ENCODE data around the gene ALKBH6. TPM values are rescaled to one million over a fixed set of nuclear protein-coding genes. Genes with fewer than 3 reads are reported as not detected.

Gene ALKBH6
- total RNA-seq, 1 donor from 2014 or later = 16.0 TPM

DNA sequence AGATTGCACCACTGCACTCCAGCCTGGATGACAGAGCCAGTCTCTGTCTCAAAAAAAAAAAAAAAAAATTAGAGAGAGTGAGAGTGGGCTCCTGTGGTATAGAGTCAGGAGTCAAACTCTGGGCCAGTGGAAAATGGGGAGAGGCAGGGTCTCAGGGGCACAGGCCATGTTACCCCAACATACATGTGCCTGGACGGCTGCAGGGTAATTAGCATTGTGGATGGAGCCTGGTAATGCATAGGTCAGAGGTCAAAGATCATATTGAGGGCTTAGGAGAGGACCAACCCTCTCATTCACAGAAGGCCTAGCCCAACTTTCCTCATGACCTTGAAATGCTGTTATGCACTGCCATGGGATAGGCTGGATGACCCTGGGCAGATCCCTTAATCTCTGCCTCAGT, 11.5 kb upstream of the ALKBH6 start:
- TF ChIP-seq, protein P1, sequence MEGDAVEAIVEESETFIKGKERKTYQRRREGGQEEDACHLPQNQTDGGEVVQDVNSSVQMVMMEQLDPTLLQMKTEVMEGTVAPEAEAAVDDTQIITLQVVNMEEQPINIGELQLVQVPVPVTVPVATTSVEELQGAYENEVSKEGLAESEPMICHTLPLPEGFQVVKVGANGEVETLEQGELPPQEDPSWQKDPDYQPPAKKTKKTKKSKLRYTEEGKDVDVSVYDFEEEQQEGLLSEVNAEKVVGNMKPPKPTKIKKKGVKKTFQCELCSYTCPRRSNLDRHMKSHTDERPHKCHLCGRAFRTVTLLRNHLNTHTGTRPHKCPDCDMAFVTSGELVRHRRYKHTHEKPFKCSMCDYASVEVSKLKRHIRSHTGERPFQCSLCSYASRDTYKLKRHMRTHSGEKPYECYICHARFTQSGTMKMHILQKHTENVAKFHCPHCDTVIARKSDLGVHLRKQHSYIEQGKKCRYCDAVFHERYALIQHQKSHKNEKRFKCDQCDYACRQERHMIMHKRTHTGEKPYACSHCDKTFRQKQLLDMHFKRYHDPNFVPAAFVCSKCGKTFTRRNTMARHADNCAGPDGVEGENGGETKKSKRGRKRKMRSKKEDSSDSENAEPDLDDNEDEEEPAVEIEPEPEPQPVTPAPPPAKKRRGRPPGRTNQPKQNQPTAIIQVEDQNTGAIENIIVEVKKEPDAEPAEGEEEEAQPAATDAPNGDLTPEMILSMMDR (IDR thresholded peaks at IDR 0.05) = no peak
- no peak for DNase-seq (ENCODE audit: extremely low spot score, unreplicated experiment)
- peaks cover 4% of the 10 kb centered on the region for H3K4me1 Mint-ChIP-seq (ENCODE audit: unreplicated experiment)
- no peak overlapping the region for H3K4me3 Mint-ChIP-seq (ENCODE audit: unreplicated experiment)
- no peaks in the 10 kb centered on the region for H3K9me3 Mint-ChIP-seq (ENCODE audit: unreplicated experiment)
- H3K27ac Mint-ChIP-seq (ENCODE audit: unreplicated experiment) = no peak overlapping the region
- H3K36me3 Mint-ChIP-seq (ENCODE audit: unreplicated experiment) = peaks cover 35% of the 10 kb centered on the region
- no peaks in the 10 kb centered on the region for H3K27me3 Mint-ChIP-seq (ENCODE audit: unreplicated experiment)

DNA sequence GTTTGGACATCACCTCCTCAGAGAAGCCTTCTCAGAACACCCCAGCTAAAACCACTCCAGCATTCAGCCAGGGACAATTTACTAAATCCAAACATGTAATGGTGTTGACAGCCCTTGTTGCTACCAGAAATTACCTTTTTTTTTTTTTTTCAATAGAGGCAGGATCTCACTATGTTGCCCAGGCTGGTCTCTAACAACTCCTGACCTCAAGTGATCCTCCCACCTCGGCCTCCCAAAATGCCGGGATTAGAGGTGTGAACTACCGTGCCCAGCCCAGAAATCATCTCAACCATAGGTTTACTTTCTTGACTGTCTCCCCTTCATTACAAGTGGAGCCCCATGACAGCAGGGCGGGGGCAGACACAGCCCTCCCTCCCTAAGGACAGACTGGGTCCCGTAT, 9.4 kb upstream of the ALKBH6 start:
- no peak overlapping the region for H3K4me3 Mint-ChIP-seq (ENCODE audit: unreplicated experiment)

GRCh38 chr19:36019061-36019670, 5.2 kb upstream of the ALKBH6 start:
- TF ChIP-seq, protein P1 (IDR thresholded peaks at IDR 0.05) = no peak
- no peak overlapping the region for H3K27ac Mint-ChIP-seq (ENCODE audit: unreplicated experiment)
- no peaks in the 10 kb centered on the region for H3K27me3 Mint-ChIP-seq (ENCODE audit: unreplicated experiment)
- DNase-seq (ENCODE audit: extremely low spot score, unreplicated experiment) = no peak
- H3K36me3 Mint-ChIP-seq (ENCODE audit: unreplicated experiment) = peaks cover 31% of the 10 kb centered on the region
- H3K4me1 Mint-ChIP-seq (ENCODE audit: unreplicated experiment) = peaks cover 8% of the 10 kb centered on the region
- no peaks in the 10 kb centered on the region for H3K9me3 Mint-ChIP-seq (ENCODE audit: unreplicated experiment)
- H3K4me3 Mint-ChIP-seq (ENCODE audit: unreplicated experiment) = no peak overlapping the region

More for the DNA sequence above, 9.4 kb upstream of the ALKBH6 start:
- TF ChIP-seq, protein P1 (IDR thresholded peaks at IDR 0.05) = no peak
- no peak overlapping the region for H3K27ac Mint-ChIP-seq (ENCODE audit: unreplicated experiment)
- no peaks in the 10 kb centered on the region for H3K4me1 Mint-ChIP-seq (ENCODE audit: unreplicated experiment)
- H3K9me3 Mint-ChIP-seq (ENCODE audit: unreplicated experiment) = no peaks in the 10 kb centered on the region
- H3K27me3 Mint-ChIP-seq (ENCODE audit: unreplicated experiment) = no peaks in the 10 kb centered on the region
- DNase-seq (ENCODE audit: extremely low spot score, unreplicated experiment) = no peak
- peaks cover 28% of the 10 kb centered on the region for H3K36me3 Mint-ChIP-seq (ENCODE audit: unreplicated experiment)

DNA sequence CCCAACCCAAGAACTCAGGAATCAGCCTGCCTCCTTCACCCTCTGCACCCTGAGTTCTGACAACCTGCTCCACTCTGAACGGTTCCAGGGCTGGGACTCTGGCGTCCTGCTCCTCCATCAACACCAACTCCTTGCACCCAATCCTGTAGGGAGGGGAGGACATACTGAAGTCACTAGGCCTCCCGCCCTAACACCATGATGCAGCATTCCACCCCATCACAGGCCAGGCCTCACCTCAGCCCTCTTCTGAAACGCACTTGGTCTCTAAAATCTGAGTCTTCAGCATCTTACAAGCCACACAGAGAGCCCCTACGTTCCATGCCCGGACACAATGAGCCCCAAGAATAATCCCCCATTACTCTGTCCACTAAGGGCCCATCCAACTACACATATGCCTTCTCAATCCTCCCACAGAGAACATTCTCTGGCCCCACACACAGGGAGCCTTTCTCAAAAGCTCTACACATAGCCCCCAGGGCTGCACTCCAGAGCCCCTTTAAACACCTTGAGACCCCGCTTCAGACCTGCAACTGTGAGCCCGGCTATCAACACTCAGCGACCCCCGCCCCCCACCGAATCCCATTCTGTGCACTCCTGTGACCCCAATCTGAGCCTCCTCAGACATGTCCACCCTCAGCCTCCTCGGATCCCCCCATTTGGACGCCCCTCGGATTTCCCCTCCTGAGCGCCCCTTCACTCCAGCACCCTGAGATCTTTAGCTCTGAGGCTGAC, 567 bp downstream of the ALKBH6 start:
- Mint-ChIP-seq H3K27me3 (ENCODE audit: unreplicated experiment) (no peaks in the 10 kb centered on the region), H3K4me3 (ENCODE audit: unreplicated experiment) (peak overlapping the region; percentile 98), H3K9me3 (ENCODE audit: unreplicated experiment) (no peaks in the 10 kb centered on the region), H3K4me1 (ENCODE audit: unreplicated experiment) (peaks cover 30% of the 10 kb centered on the region), H3K27ac (ENCODE audit: unreplicated experiment) (peak overlapping the region; percentile 94), H3K36me3 (ENCODE audit: unreplicated experiment) (peaks cover 17% of the 10 kb centered on the region)
- TF ChIP-seq, protein P1 (IDR thresholded peaks at IDR 0.05) = no peak
- no peak for DNase-seq (ENCODE audit: extremely low spot score, unreplicated experiment)

GRCh38 chr19:36010402-36010801, 3.6 kb downstream of the ALKBH6 start:
- H3K9me3 Mint-ChIP-seq (ENCODE audit: unreplicated experiment) = no peaks in the 10 kb centered on the region
- H3K4me1 Mint-ChIP-seq (ENCODE audit: unreplicated experiment) = peaks cover 30% of the 10 kb centered on the region
- no peak for DNase-seq (ENCODE audit: extremely low spot score, unreplicated experiment)
- TF ChIP-seq, protein P1 (IDR thresholded peaks at IDR 0.05) = no peak
- no peak overlapping the region for H3K4me3 Mint-ChIP-seq (ENCODE audit: unreplicated experiment)
- H3K36me3 Mint-ChIP-seq (ENCODE audit: unreplicated experiment) = peaks cover 2% of the 10 kb centered on the region
- H3K27ac Mint-ChIP-seq (ENCODE audit: unreplicated experiment) = no peak overlapping the region
- H3K27me3 Mint-ChIP-seq (ENCODE audit: unreplicated experiment) = no peaks in the 10 kb centered on the region
